Gastroesophageal sphincter (tissue), 3 donors: Measurements from ENCODE around the gene PLEKHG2.
A peak's percentile ranks its signal among the peaks of the same experiment; 100 is the strongest.

Source experiments
- CTCF ChIP-seq, 4 experiments: fragments of 200-600 bp in 2 of 4; fragments of 450-650 bp in 2 of 4; sonication (generic) in 1 of 4; IDR thresholded peaks; one replicate each; pipeline ENCODE4 v1.5.1; 2017 to 2019; ENCODE audit warnings: antibody characterized with exemption in 4 of 4, mild to moderate bottlenecking in 2 of 4, moderate library complexity in 2 of 4
- POLR2A ChIP-seq, 2 donors: fragments of 450-650 bp; IDR thresholded peaks; one replicate each; pipeline ENCODE4 v1.6.1; 2017; ENCODE audit warnings: antibody characterized with exemption in 2 of 2, mild to moderate bottlenecking in 2 of 2, moderate library complexity in 1 of 2
- POLR2AphosphoS5 ChIP-seq: sonication (generic); formaldehyde crosslinking; IDR thresholded peaks from one replicate; pipeline ENCODE4 v1.6.1; 2017; ENCODE audit warnings: antibody characterized with exemption

GRCh38 chr19:39474139-39474620, 61.7 kb downstream of the PLEKHG2 start:
- peak in 3 of 4 experiments; percentile 54 to 84 (median 63) for TF ChIP-seq CTCF (IDR thresholded peaks at IDR 0.05)
- TF ChIP-seq POLR2A (IDR thresholded peaks at IDR 0.05): no peak
- no peak for TF ChIP-seq POLR2AphosphoS5
